ENCODE results near the gene HMGCS2. TPM values are rescaled to one million over a fixed set of nuclear protein-coding genes. Genes with fewer than 3 reads are reported as not detected.

The HMGCS2 gene
- polyA plus RNA-seq, 1 of the 3 experiments (the other 2 are of a cell fraction): not detected

DNA sequence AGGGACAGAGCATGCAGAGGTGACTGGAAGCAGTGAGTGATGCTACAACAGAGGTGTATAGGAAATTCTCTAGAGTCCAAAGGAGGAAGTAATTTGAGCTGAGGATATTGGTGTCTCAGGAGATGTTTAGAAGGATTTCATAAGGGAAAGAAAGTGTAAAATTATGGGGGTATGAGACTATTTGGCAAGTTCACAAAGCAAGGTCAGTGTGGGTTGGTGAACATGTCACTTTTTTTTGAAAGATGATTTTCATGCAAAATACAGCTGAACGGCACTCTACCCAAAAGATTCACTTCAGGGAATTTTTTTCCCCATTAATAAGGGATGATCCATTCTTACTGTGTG, 24.1 kb downstream of the HMGCS2 start:
- Histone ChIP-seq H3K36me3 (replicated peaks in 1 of 2; ENCODE audit: control insufficient read depth in 1 of 2, insufficient read depth in 2 of 2, low read length in 1 of 2) (peaks cover 3 to 16% of the 10 kb centered on the region in 2 experiments), H3K27ac (ENCODE audit: low read depth in 2 of 2, low read length in 1 of 2) (no peak overlapping the region), H3K27me3 (ENCODE audit: insufficient read depth) (no peaks in the 10 kb centered on the region), H4K20me1 (ENCODE audit: insufficient read depth) (no peaks in the 10 kb centered on the region), H3K79me2 (ENCODE audit: insufficient read depth) (no peaks in the 10 kb centered on the region), H3K4me1 (ENCODE audit: control insufficient read depth in 1 of 2, insufficient read depth in 2 of 2, low read depth in 1 of 2, low read length in 1 of 2) (peaks cover 0 to 6% of the 10 kb centered on the region in 2 experiments; a peak in 1 of 4 replicates), H3F3A (replicated peaks; ENCODE audit: insufficient read depth) (no peaks in the 10 kb centered on the region), H3K9me2 (no peaks in the 10 kb centered on the region), H2AFZ (ENCODE audit: low read depth) (no peak overlapping the region), H3K9me3 (no peaks in the 10 kb centered on the region), H3K4me2 (no peak overlapping the region), H3K9ac (no peak overlapping the region), H3K4me3 (ENCODE audit: low read depth in 2 of 2, low read length in 1 of 2) (no peak overlapping the region)
- WGBS (ENCODE audit: low lambda C conversion rate): 100% methylated on average over 1 of the region's 1 CpG
- TF ChIP-seq USF2 (IDR thresholded peaks at IDR 0.05; ENCODE audit: borderline replicate concordance, low read depth, low read length) (no peak), YY1 (IDR thresholded peaks at IDR 0.05; ENCODE audit: low read depth) (no peak), SIN3A (IDR thresholded peaks at IDR 0.05; ENCODE audit: borderline replicate concordance, low read depth, low read length) (no peak), FOXJ3 (CRISPR knock-in tag; IDR thresholded peaks at IDR 0.05) (no peak), ZBTB33 (IDR thresholded peaks at IDR 0.05; ENCODE audit: borderline replicate concordance, low read depth) (no peak), NFIC (IDR thresholded peaks at IDR 0.05; ENCODE audit: borderline replicate concordance) (no peak), RFX5 (IDR thresholded peaks at IDR 0.05; ENCODE audit: low read length) (no peak), MXI1 (IDR thresholded peaks at IDR 0.05; ENCODE audit: low read depth, low read length) (no peak), SMC3 (IDR thresholded peaks at IDR 0.05; ENCODE audit: low read depth, low read length) (no peak), POLR2AphosphoS5 (IDR thresholded peaks at IDR 0.05; ENCODE audit: low read depth, low read length) (no peak), JUND (IDR thresholded peaks at IDR 0.05) (no peak), FOSL2 (IDR thresholded peaks at IDR 0.05; ENCODE audit: borderline replicate concordance, low read depth) (no peak), NRF1 (IDR thresholded peaks at IDR 0.05; ENCODE audit: low read depth, low read length) (no peak)
- TF ChIP-seq, protein P1, sequence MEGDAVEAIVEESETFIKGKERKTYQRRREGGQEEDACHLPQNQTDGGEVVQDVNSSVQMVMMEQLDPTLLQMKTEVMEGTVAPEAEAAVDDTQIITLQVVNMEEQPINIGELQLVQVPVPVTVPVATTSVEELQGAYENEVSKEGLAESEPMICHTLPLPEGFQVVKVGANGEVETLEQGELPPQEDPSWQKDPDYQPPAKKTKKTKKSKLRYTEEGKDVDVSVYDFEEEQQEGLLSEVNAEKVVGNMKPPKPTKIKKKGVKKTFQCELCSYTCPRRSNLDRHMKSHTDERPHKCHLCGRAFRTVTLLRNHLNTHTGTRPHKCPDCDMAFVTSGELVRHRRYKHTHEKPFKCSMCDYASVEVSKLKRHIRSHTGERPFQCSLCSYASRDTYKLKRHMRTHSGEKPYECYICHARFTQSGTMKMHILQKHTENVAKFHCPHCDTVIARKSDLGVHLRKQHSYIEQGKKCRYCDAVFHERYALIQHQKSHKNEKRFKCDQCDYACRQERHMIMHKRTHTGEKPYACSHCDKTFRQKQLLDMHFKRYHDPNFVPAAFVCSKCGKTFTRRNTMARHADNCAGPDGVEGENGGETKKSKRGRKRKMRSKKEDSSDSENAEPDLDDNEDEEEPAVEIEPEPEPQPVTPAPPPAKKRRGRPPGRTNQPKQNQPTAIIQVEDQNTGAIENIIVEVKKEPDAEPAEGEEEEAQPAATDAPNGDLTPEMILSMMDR (IDR thresholded peaks at IDR 0.05): no peak
- TF ChIP-seq, protein P2, sequence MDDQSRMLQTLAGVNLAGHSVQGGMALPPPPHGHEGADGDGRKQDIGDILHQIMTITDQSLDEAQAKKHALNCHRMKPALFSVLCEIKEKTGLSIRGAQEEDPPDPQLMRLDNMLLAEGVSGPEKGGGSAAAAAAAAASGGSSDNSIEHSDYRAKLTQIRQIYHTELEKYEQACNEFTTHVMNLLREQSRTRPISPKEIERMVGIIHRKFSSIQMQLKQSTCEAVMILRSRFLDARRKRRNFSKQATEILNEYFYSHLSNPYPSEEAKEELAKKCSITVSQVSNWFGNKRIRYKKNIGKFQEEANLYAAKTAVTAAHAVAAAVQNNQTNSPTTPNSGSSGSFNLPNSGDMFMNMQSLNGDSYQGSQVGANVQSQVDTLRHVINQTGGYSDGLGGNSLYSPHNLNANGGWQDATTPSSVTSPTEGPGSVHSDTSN (IDR thresholded peaks at IDR 0.05): no peak
- TF ChIP-seq, protein P3, sequence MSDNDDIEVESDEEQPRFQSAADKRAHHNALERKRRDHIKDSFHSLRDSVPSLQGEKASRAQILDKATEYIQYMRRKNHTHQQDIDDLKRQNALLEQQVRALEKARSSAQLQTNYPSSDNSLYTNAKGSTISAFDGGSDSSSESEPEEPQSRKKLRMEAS (IDR thresholded peaks at IDR 0.05; ENCODE audit: low read depth): no peak
- ChIA-PET POLR2A (no interaction called here), CTCF (interaction anchor here (0.8 to 5.3 kb wide), 23 partner anchors 8 to 134 kb away, joined by 3 to 70 read pairs (median 8); partner anchors contain the start of genes HMGCS2 and REG4)
- no peak for DNase-seq

All from SK-N-SH (cell line).